Measurements from ENCODE around the gene PSORS1C2.

Gene PSORS1C2

DNA sequence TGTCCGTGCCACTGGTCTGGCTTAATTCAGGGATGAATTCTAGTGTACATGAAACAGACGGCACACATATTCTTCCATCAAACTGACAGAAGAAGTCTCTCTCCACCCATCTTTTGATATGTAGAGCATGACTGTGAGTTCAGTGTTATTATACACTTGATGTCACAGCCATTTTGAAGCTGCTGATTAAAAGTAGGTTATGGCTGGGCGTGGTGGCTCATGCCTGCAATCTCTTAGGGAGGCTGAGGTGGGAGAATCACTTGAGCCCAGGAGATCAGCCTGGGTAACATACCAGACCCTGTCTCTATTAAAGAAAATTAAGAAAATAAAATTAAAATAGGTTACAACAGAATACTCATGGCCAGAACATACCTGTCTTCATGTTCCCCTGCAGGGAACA is 47.2 kb downstream of the PSORS1C2 start:
- Histone ChIP-seq H3K4me3 (ENCODE audit: control insufficient read depth in 1 of 7, extremely low read depth in 1 of 7, insufficient read depth in 4 of 7, low read depth in 2 of 7, low read length in 6 of 7) (no peak overlapping the region), H3K4me1 (ENCODE audit: control extremely low read depth in 1 of 4, control insufficient read depth in 4 of 4, insufficient read depth in 4 of 4, low read length in 3 of 4) (peaks cover 13 to 56% (median 44%) of the 10 kb centered on the region in 4 experiments), H3K36me3 (ENCODE audit: control insufficient read depth in 4 of 4, insufficient read depth in 4 of 4, low read length in 3 of 4) (no peaks in the 10 kb centered on the region), H3K9me3 (ENCODE audit: control extremely low read depth in 1 of 5, control insufficient read depth in 4 of 5, insufficient read depth in 2 of 5, low read depth in 1 of 5, low read length in 4 of 5) (no peaks in the 10 kb centered on the region), H3K27ac (ENCODE audit: insufficient read depth in 1 of 2, low read depth in 1 of 2, low read length in 2 of 2, poor library complexity in 1 of 2, severe bottlenecking in 2 of 2) (no peak overlapping the region), H3K27me3 (replicated peaks in 2 of 5; ENCODE audit: control insufficient read depth in 4 of 5, insufficient read depth in 5 of 5, low read length in 4 of 5) (no peaks in the 10 kb centered on the region)
- ChIA-PET POLR2A (interaction anchor here (0.6 kb wide), 1 partner anchor 12 kb away, joined by 3 read pairs; no protein-coding TSS in a partner anchor), CTCF (interaction anchor here (0.8 to 6.7 kb wide), 5 partner anchors 11 to 269 kb away, joined by 3 to 66 read pairs (median 3); partner anchors contain the start of genes C6orf15 and PSORS1C1)
- WGBS (ENCODE audit: insufficient coverage) = no CpG with 5 or more reads among the region's 3 CpGs
- DNase-seq = no peak

DNA sequence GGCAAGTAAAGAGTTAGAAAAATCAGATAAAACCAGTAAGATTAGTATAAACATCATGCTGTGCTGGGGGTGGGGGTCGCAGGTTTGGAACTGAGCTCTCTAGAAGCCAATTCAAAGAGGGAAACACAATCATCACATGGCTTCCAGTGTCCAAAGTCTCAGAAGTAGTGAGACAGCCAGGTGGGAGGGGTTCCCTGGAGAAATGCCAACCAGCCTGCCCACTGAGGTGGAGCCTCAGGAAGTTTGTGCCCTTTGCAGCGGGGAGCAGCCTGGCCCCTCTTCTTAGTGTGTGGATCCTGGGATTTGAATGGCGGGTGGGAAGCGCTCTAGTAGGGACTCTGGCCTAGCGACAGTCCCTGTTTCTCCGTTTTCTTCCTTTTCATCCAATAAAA is 47.9 kb downstream of the PSORS1C2 start:
- DNase-seq = no peak
- no peaks in the 10 kb centered on the region for H3K9me3 ChIP-seq (ENCODE audit: control extremely low read depth in 1 of 5, control insufficient read depth in 4 of 5, insufficient read depth in 2 of 5, low read depth in 1 of 5, low read length in 4 of 5)
- no peaks in the 10 kb centered on the region for H3K36me3 ChIP-seq (ENCODE audit: control insufficient read depth in 4 of 4, insufficient read depth in 4 of 4, low read length in 3 of 4)
- WGBS (ENCODE audit: insufficient coverage) = 96% methylated on average over 5 of the region's 6 CpGs
- H3K27ac ChIP-seq (ENCODE audit: insufficient read depth in 1 of 2, low read depth in 1 of 2, low read length in 2 of 2, poor library complexity in 1 of 2, severe bottlenecking in 2 of 2) = no peak overlapping the region
- peaks cover 13 to 53% (median 41%) of the 10 kb centered on the region in 4 experiments for H3K4me1 ChIP-seq (ENCODE audit: control extremely low read depth in 1 of 4, control insufficient read depth in 4 of 4, insufficient read depth in 4 of 4, low read length in 3 of 4)
- ChIA-PET CTCF (interaction anchor here (0.6 to 6.7 kb wide), 9 partner anchors 9 to 368 kb away, joined by 3 to 66 read pairs (median 6); partner anchors contain the start of genes C6orf15 and PSORS1C1), POLR2A (no interaction called here)
- H3K27me3 ChIP-seq (replicated peaks in 2 of 5; ENCODE audit: control insufficient read depth in 4 of 5, insufficient read depth in 5 of 5, low read length in 4 of 5) = no peaks in the 10 kb centered on the region
- no peak overlapping the region for H3K4me3 ChIP-seq (ENCODE audit: control insufficient read depth in 1 of 7, extremely low read depth in 1 of 7, insufficient read depth in 4 of 7, low read depth in 2 of 7, low read length in 6 of 7)

DNA sequence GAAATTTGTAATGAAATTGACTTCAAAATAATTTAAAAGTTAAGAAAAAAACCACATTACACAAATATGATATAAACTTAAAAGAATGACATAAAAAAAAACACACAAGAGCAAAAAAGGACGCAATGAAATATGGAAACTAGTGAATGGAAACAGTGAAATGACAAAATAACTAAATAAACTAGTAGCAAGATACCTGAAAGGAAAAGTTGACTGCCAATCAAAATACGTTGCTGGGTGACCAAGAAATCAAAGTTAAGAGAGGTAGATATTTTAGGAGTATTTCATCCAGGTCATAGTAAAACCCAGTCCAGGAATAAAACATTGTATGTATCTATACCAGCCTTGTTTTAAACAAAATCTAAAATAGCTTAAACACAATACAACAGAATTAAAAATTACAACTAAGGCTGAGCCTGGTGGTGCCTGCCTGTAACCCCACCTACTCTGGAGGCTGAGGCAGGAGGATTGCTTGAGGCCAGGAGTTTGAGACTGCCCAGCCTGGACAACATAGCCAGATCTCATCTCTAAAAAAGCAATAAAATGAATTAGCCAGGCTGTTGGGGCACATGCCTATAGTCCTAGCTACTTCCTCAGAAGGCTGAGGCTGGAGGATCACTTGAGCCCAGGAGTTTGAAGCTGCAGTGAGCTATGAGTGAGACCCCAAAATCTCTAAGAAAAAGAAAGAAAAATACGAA is 48.4 kb downstream of the PSORS1C2 start:
- CTCF ChIA-PET = interaction anchor here (0.6 to 6.7 kb wide), 10 partner anchors 10 to 367 kb away, joined by 3 to 66 read pairs (median 6); partner anchors contain the start of genes C6orf15 and PSORS1C1
- Histone ChIP-seq H3K27ac (ENCODE audit: insufficient read depth in 1 of 2, low read depth in 1 of 2, low read length in 2 of 2, poor library complexity in 1 of 2, severe bottlenecking in 2 of 2) (no peak overlapping the region), H3K4me3 (ENCODE audit: control insufficient read depth in 1 of 7, extremely low read depth in 1 of 7, insufficient read depth in 4 of 7, low read depth in 2 of 7, low read length in 6 of 7) (no peak overlapping the region), H3K4me1 (ENCODE audit: control extremely low read depth in 1 of 4, control insufficient read depth in 4 of 4, insufficient read depth in 4 of 4, low read length in 3 of 4) (peaks cover 13 to 49% (median 38%) of the 10 kb centered on the region in 4 experiments), H3K27me3 (replicated peaks in 2 of 5; ENCODE audit: control insufficient read depth in 4 of 5, insufficient read depth in 5 of 5, low read length in 4 of 5) (no peaks in the 10 kb centered on the region), H3K36me3 (ENCODE audit: control insufficient read depth in 4 of 4, insufficient read depth in 4 of 4, low read length in 3 of 4) (no peaks in the 10 kb centered on the region), H3K9me3 (ENCODE audit: control extremely low read depth in 1 of 5, control insufficient read depth in 4 of 5, insufficient read depth in 2 of 5, low read depth in 1 of 5, low read length in 4 of 5) (no peaks in the 10 kb centered on the region)
- DNase-seq = no peak
- POLR2A ChIA-PET = no interaction called here
- WGBS (ENCODE audit: insufficient coverage) = no CpG with 5 or more reads among the region's 3 CpGs
